Breast epithelium (tissue), 3 donors: ENCODE results near the gene GUCY2D.

Source experiments
- POLR2A ChIP-seq: fragments of 450-650 bp; IDR thresholded peaks from one replicate; pipeline ENCODE4 v1.6.1; 2016; ENCODE audit warnings: antibody characterized with exemption, mild to moderate bottlenecking, moderate library complexity
- POLR2AphosphoS5 ChIP-seq, 3 donors: sonication (generic); formaldehyde crosslinking; IDR thresholded peaks; one replicate each; pipeline ENCODE4 v1.6.1; 2017; ENCODE audit warnings: antibody characterized with exemption in 3 of 3
- TF ChIP-seq, protein P1 (sequence below), 3 donors: fragments of 450-650 bp; IDR thresholded peaks; one replicate each; pipeline ENCODE4 v1.5.1; 2016 to 2017; ENCODE audit warnings: antibody characterized with exemption in 3 of 3, mild to moderate bottlenecking in 3 of 3, moderate library complexity in 3 of 3

DNA sequence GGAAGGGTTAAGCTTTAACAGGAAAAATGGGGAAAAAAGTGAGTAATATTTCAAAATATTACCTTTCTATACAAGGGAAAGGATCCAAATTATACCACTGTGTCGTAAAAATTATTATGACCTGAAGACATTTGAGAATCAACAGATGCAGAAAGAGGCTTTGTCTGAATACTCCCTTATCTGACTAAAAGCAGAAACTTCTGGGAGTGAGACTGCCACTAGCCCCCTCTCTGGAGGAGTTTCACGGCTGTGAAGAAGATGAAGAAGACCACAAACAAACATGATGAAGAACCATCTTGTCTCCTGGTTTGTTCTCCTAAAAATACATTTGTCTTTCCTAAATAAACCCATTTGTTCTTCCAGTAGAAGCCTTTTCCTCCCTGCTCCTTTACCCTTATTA, 41.0 kb upstream of the GUCY2D start:
- no peak for TF ChIP-seq POLR2A
- TF ChIP-seq, protein P1, sequence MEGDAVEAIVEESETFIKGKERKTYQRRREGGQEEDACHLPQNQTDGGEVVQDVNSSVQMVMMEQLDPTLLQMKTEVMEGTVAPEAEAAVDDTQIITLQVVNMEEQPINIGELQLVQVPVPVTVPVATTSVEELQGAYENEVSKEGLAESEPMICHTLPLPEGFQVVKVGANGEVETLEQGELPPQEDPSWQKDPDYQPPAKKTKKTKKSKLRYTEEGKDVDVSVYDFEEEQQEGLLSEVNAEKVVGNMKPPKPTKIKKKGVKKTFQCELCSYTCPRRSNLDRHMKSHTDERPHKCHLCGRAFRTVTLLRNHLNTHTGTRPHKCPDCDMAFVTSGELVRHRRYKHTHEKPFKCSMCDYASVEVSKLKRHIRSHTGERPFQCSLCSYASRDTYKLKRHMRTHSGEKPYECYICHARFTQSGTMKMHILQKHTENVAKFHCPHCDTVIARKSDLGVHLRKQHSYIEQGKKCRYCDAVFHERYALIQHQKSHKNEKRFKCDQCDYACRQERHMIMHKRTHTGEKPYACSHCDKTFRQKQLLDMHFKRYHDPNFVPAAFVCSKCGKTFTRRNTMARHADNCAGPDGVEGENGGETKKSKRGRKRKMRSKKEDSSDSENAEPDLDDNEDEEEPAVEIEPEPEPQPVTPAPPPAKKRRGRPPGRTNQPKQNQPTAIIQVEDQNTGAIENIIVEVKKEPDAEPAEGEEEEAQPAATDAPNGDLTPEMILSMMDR (IDR thresholded peaks at IDR 0.05), result no peak
- TF ChIP-seq POLR2AphosphoS5 (IDR thresholded peaks at IDR 0.05), result no peak
